T-helper 1 cell (primary cell): Measurements from ENCODE around the gene ZNF497.

Experiments
- DNase-seq, 5 donors: peaks; one replicate each; pipeline ENCODE4 v3.0.0-alpha.2; 2012 to 2020

ZNF497 gene

GRCh38 chr19:58346961-58347929, 15.3 kb downstream of the ZNF497 start:
- DNase-seq, result peak; percentile 46 to 73 (median 55)

- no peak for DNase-seq
These were observed 17.0 kb downstream of the ZNF497 start for GRCh38 chr19:58345558-58345957.

- DNase-seq, result no peak
These were observed 23.6 kb downstream of the ZNF497 start for GRCh38 chr19:58338825-58339558.

- no peak for DNase-seq
These were observed 24.2 kb downstream of the ZNF497 start for GRCh38 chr19:58338336-58338735.

GRCh38 chr19:58336820-58337219, 25.7 kb downstream of the ZNF497 start:
- DNase-seq, result no peak

- DNase-seq, result no peak
These were observed 26.3 kb downstream of the ZNF497 start for GRCh38 chr19:58336216-58336615.

GRCh38 chr19:58335630-58336029, 26.9 kb downstream of the ZNF497 start:
- no peak for DNase-seq

GRCh38 chr19:58334691-58335249, 27.8 kb downstream of the ZNF497 start:
- no peak for DNase-seq

GRCh38 chr19:58332697-58333096, 29.9 kb downstream of the ZNF497 start:
- no peak for DNase-seq

GRCh38 chr19:58330458-58330857, 32.1 kb downstream of the ZNF497 start:
- DNase-seq, result no peak

- no peak for DNase-seq
These were observed 33.6 kb downstream of the ZNF497 start for GRCh38 chr19:58328999-58329398.

GRCh38 chr19:58326914-58327726, 35.4 kb downstream of the ZNF497 start, which contains the start of gene ZSCAN22:
Gene ZSCAN22, plus strand, starts transcription at chr19:58326994. Its CDS starts 7,809 bp downstream, at chr19:58334803.
- peak; percentile 67 to 89 (median 78) for DNase-seq

GRCh38 chr19:58326501-58326913, 36.0 kb downstream of the ZNF497 start:
- no peak for DNase-seq

- no peak for DNase-seq
These were observed 37.1 kb downstream of the ZNF497 start for GRCh38 chr19:58325311-58326022.

- no peak for DNase-seq
These were observed 43.3 kb downstream of the ZNF497 start for GRCh38 chr19:58319241-58319640.

GRCh38 chr19:58318297-58318696, 44.3 kb downstream of the ZNF497 start:
- DNase-seq, result no peak

GRCh38 chr19:58317476-58318072, 45.0 kb downstream of the ZNF497 start:
- no peak for DNase-seq

GRCh38 chr19:58315580-58315979, 47.0 kb downstream of the ZNF497 start:
- DNase-seq, result no peak

GRCh38 chr19:58311345-58311865, 51.1 kb downstream of the ZNF497 start:
- DNase-seq, result no peak

GRCh38 chr19:58310685-58311084, 51.9 kb downstream of the ZNF497 start:
- DNase-seq, result peak in 1 of 5 donors; percentile 10

GRCh38 chr19:58307736-58308135, 54.8 kb downstream of the ZNF497 start:
- no peak for DNase-seq
